ENCODE results near the gene TMEM52B. TPM values are rescaled to one million over a fixed set of nuclear protein-coding genes. Genes with fewer than 3 reads are reported as not detected.
"Not testable (repeated sequence)": the region's sequence is repeated elsewhere in the genome, so short reads cannot be mapped to it uniquely, and the experiment has no call there.

Gene TMEM52B
- total RNA-seq, 6 donors from 2014 or later = 0.55 to 2.7 (median 1.1) TPM; not detected in 1

GRCh38 chr12:10197879-10198278, 19.0 kb downstream of the TMEM52B start:
- Histone ChIP-seq H3K9me3 (no peaks in the 10 kb centered on the region), H3K36me3 (no peaks in the 10 kb centered on the region), H3K4me1 (no peaks in the 10 kb centered on the region), H3K27me3 (no peaks in the 10 kb centered on the region), H3K27ac (no peak overlapping the region), H3K4me3 (no peak overlapping the region)
- 73 to 94% methylated on average over 5 of the region's 5 CpGs for WGBS, 2 donors
- TF ChIP-seq CTCF (IDR thresholded peaks at IDR 0.05) (no peak), POLR2AphosphoS5 (IDR thresholded peaks at IDR 0.05) (no peak), POLR2A (IDR thresholded peaks at IDR 0.05) (no peak), EP300 (IDR thresholded peaks at IDR 0.05) (no peak)
- DNase-seq (no peak), ATAC-seq (ENCODE audit: low FRiP score in 2 of 2) (no peak)

GRCh38 chr12:10204495-10204894, 25.7 kb downstream of the TMEM52B start:
- not testable (repeated sequence) for H3K27ac ChIP-seq; H3K4me1 ChIP-seq; DNase-seq; H3K27me3 ChIP-seq; ATAC-seq (ENCODE audit: low FRiP score in 2 of 2); H3K4me3 ChIP-seq; H3K9me3 ChIP-seq; H3K36me3 ChIP-seq
- WGBS, 2 donors = 94% methylated on average over 2 of the region's 2 CpGs

- Histone ChIP-seq H3K4me3 (no peak overlapping the region), H3K9me3 (no peaks in the 10 kb centered on the region), H3K27me3 (no peaks in the 10 kb centered on the region), H3K27ac (no peak overlapping the region), H3K36me3 (no peaks in the 10 kb centered on the region), H3K4me1 (no peaks in the 10 kb centered on the region)
- WGBS, 2 donors = 60 to 74% methylated on average over 3 of the region's 3 CpGs
- no peak for TF ChIP-seq EP300 (IDR thresholded peaks at IDR 0.05)
- no peak for TF ChIP-seq CTCF (IDR thresholded peaks at IDR 0.05)
- TF ChIP-seq POLR2AphosphoS5 (IDR thresholded peaks at IDR 0.05) = no peak
- no peak for TF ChIP-seq POLR2A (IDR thresholded peaks at IDR 0.05)
- ATAC-seq (ENCODE audit: low FRiP score in 2 of 2) = no peak
- no peak for DNase-seq
Measured at GRCh38 chr12:10205220-10205807, 26.5 kb downstream of the TMEM52B start.

GRCh38 chr12:10207136-10207535, 28.3 kb downstream of the TMEM52B start:
- 36 to 39% methylated on average over 2 of the region's 2 CpGs for WGBS, 2 donors
- DNase-seq (no peak), ATAC-seq (ENCODE audit: low FRiP score in 2 of 2) (no peak)

GRCh38 chr12:10210225-10210624, 31.4 kb downstream of the TMEM52B start:
- no peak for TF ChIP-seq CTCF (IDR thresholded peaks at IDR 0.05)
- TF ChIP-seq EP300 (IDR thresholded peaks at IDR 0.05) = no peak
- no peak for TF ChIP-seq POLR2A (IDR thresholded peaks at IDR 0.05)
- TF ChIP-seq POLR2AphosphoS5 (IDR thresholded peaks at IDR 0.05) = no peak
- no peak overlapping the region for H3K27ac ChIP-seq
- H3K9me3 ChIP-seq = no peaks in the 10 kb centered on the region
- H3K36me3 ChIP-seq = no peaks in the 10 kb centered on the region
- no peak for ATAC-seq (ENCODE audit: low FRiP score in 2 of 2)
- WGBS, 2 donors = 94% methylated on average over 15 of the region's 15 CpGs
- DNase-seq = no peak
- peaks cover 11 to 21% (median 12%) of the 10 kb centered on the region in 4 donors for H3K4me1 ChIP-seq
- no peaks in the 10 kb centered on the region for H3K27me3 ChIP-seq
- H3K4me3 ChIP-seq = no peak overlapping the region

More at GRCh38 chr12:10207136-10207535, 28.3 kb downstream of the TMEM52B start:
- Histone ChIP-seq H3K4me1 (peaks cover 0 to 7% (median 3%) of the 10 kb centered on the region in 4 donors), H3K27ac (no peak overlapping the region), H3K27me3 (no peaks in the 10 kb centered on the region), H3K9me3 (no peaks in the 10 kb centered on the region), H3K36me3 (no peaks in the 10 kb centered on the region), H3K4me3 (no peak overlapping the region)
- TF ChIP-seq CTCF (IDR thresholded peaks at IDR 0.05) (no peak), EP300 (IDR thresholded peaks at IDR 0.05) (no peak), POLR2AphosphoS5 (IDR thresholded peaks at IDR 0.05) (no peak), POLR2A (IDR thresholded peaks at IDR 0.05) (no peak)

Measured in upper lobe of left lung (tissue), 6 donors.